ENCODE results near the gene INAFM2.

The INAFM2 gene

DNA sequence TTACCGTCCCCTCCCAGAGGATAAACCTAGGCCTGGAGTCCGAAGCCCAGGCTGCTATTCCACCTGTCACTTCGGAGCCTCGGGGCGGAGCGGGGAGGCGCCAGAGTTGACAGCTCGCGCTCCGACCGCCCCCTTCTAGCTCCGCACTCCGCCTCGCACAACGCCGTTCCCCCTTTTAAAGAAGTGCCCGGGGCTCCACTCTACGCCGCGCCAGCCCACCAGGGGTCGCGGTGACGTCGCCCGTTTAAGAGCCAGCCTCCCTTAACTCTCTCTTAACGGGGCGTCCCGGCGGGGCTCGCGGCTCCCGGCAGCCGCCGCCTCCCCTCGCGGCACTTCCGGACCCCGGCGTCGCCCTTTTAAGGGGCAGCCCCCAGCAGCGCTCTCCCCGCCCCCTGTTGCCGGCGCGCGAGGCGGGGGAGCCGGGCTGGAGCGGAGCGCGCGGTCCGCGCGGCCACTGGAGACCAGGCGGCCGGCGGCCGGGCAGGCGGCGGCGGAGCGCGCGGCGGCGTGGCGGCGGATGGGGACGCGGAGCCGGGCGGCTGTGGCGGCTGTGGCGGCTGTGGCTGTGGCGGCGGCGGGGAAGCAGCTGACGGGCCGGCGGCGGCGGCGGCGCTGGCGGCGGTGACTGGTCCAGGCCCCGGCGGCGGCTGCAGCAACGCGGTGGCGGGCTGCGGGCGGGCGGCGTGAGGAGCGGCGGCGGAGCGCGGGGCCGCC lies at the start of gene INAFM2 (continued):
- 0 out of 2 replicates have a peak, but pooled peaks have one; percentile 32 for TF ChIP-seq PRDM4 (tag by site-specific recombination; IDR thresholded peaks at IDR 0.05)
- no peak; the same call in 1 of the 2 replicates for TF ChIP-seq KLF7 (tag by site-specific recombination; IDR thresholded peaks at IDR 0.05; ENCODE audit: borderline replicate concordance)
- TF ChIP-seq ZNF223 (tag by site-specific recombination; IDR thresholded peaks at IDR 0.05): no peak
- TF ChIP-seq, protein P1, sequence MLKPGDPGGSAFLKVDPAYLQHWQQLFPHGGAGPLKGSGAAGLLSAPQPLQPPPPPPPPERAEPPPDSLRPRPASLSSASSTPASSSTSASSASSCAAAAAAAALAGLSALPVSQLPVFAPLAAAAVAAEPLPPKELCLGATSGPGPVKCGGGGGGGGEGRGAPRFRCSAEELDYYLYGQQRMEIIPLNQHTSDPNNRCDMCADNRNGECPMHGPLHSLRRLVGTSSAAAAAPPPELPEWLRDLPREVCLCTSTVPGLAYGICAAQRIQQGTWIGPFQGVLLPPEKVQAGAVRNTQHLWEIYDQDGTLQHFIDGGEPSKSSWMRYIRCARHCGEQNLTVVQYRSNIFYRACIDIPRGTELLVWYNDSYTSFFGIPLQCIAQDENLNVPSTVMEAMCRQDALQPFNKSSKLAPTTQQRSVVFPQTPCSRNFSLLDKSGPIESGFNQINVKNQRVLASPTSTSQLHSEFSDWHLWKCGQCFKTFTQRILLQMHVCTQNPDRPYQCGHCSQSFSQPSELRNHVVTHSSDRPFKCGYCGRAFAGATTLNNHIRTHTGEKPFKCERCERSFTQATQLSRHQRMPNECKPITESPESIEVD (tag by site-specific recombination; IDR thresholded peaks at IDR 0.05): no peak
- TF ChIP-seq ZFP3 (tag by site-specific recombination; IDR thresholded peaks at IDR 0.05; ENCODE audit: low read depth): no peak
- peak; percentile 48; the same call in 1 of the 2 replicates for TF ChIP-seq IKZF3 (tag by site-specific recombination; IDR thresholded peaks at IDR 0.05)
- no peak for TF ChIP-seq ZNF202 (tag by site-specific recombination; IDR thresholded peaks at IDR 0.05; ENCODE audit: borderline replicate concordance)
- no peak for TF ChIP-seq ZNF26 (tag by site-specific recombination; IDR thresholded peaks at IDR 0.05)
- TF ChIP-seq ZNF10 (tag by site-specific recombination; IDR thresholded peaks at IDR 0.05): no peak
- no peak for TF ChIP-seq INSM2 (tag by site-specific recombination; IDR thresholded peaks at IDR 0.05)
- no peak for TF ChIP-seq ZNF830 (tag by site-specific recombination; IDR thresholded peaks at IDR 0.05; ENCODE audit: low read depth)
- no peak for TF ChIP-seq ZNF747 (tag by site-specific recombination; IDR thresholded peaks at IDR 0.05)
- no peak for TF ChIP-seq TRIM28 (IDR thresholded peaks at IDR 0.05; ENCODE audit: borderline replicate concordance, low read length)
- TF ChIP-seq ZNF24 (tag by site-specific recombination; IDR thresholded peaks at IDR 0.05): 0 out of 2 replicates have a peak, but pooled peaks have one; percentile 29
- TF ChIP-seq KLF9 (tag by site-specific recombination; IDR thresholded peaks at IDR 0.05; ENCODE audit: low read depth): peak; percentile 61; the same call in 1 of the 2 replicates
- no peak for TF ChIP-seq ZNF791 (tag by site-specific recombination; IDR thresholded peaks at IDR 0.05)
- TF ChIP-seq ZNF184 (tag by site-specific recombination; IDR thresholded peaks at IDR 0.05): no peak
- TF ChIP-seq KLF1 (tag by site-specific recombination; IDR thresholded peaks at IDR 0.05): peak; percentile 63; the same call in 1 of the 2 replicates
- TF ChIP-seq ZNF624 (tag by site-specific recombination; IDR thresholded peaks at IDR 0.05): no peak
- TF ChIP-seq ZNF530 (tag by site-specific recombination; IDR thresholded peaks at IDR 0.05; ENCODE audit: low read depth): no peak
- TF ChIP-seq ZNF211 (tag by site-specific recombination; IDR thresholded peaks at IDR 0.05; ENCODE audit: low read depth): no peak
- TF ChIP-seq ZNF280D (tag by site-specific recombination; IDR thresholded peaks at IDR 0.05): no peak
- TF ChIP-seq, protein P2, sequence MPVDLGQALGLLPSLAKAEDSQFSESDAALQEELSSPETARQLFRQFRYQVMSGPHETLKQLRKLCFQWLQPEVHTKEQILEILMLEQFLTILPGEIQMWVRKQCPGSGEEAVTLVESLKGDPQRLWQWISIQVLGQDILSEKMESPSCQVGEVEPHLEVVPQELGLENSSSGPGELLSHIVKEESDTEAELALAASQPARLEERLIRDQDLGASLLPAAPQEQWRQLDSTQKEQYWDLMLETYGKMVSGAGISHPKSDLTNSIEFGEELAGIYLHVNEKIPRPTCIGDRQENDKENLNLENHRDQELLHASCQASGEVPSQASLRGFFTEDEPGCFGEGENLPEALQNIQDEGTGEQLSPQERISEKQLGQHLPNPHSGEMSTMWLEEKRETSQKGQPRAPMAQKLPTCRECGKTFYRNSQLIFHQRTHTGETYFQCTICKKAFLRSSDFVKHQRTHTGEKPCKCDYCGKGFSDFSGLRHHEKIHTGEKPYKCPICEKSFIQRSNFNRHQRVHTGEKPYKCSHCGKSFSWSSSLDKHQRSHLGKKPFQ (tag by site-specific recombination; IDR thresholded peaks at IDR 0.05): no peak
- TF ChIP-seq, protein P3, sequence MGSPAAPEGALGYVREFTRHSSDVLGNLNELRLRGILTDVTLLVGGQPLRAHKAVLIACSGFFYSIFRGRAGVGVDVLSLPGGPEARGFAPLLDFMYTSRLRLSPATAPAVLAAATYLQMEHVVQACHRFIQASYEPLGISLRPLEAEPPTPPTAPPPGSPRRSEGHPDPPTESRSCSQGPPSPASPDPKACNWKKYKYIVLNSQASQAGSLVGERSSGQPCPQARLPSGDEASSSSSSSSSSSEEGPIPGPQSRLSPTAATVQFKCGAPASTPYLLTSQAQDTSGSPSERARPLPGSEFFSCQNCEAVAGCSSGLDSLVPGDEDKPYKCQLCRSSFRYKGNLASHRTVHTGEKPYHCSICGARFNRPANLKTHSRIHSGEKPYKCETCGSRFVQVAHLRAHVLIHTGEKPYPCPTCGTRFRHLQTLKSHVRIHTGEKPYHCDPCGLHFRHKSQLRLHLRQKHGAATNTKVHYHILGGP (tag by site-specific recombination; IDR thresholded peaks at IDR 0.05): no peak
- no peak for TF ChIP-seq ZNF221 (tag by site-specific recombination; IDR thresholded peaks at IDR 0.05; ENCODE audit: borderline replicate concordance)
- no peak for TF ChIP-seq ZNF664 (tag by site-specific recombination; IDR thresholded peaks at IDR 0.05)
